H9 (cell line): ENCODE measurements around the gene RPL23. TPM values are rescaled to one million over a fixed set of nuclear protein-coding genes. Genes with fewer than 3 reads are reported as not detected.

ENCODE experiments used
- DNase-seq: peaks from one replicate; pipeline ENCODE4 v3.0.0-alpha.2; 2017
- H2AFZ ChIP-seq: one replicate; pipeline ENCODE4 v1.6.1; 2013; ENCODE audit warnings: mild to moderate bottlenecking, low read length, control low read depth, moderate library complexity
- H2AK5ac ChIP-seq: 2 replicates; pipeline ENCODE4 v1.6.1; 2013; ENCODE audit warnings: low read length, control low read depth, mixed read lengths; ENCODE audit not compliant: insufficient read length
- H2BK120ac ChIP-seq: one replicate; pipeline ENCODE4 v1.6.1; 2013; ENCODE audit warnings: low read depth, mild to moderate bottlenecking, low read length, control low read depth, inconsistent platforms; ENCODE audit not compliant: poor library complexity, severe bottlenecking
- H2BK12ac ChIP-seq: 2 replicates; pipeline ENCODE4 v1.6.1; 2013; ENCODE audit warnings: low read length, control low read depth, mixed read lengths, low read depth; ENCODE audit not compliant: insufficient read length
- H2BK15ac ChIP-seq: 2 replicates; pipeline ENCODE4 v1.6.1; 2013; ENCODE audit warnings: low read depth, low read length, control low read depth
- H2BK20ac ChIP-seq: one replicate; pipeline ENCODE4 v1.6.1; 2013; ENCODE audit warnings: low read depth, mild to moderate bottlenecking, low read length, control low read depth, inconsistent platforms; ENCODE audit not compliant: poor library complexity, severe bottlenecking
- H2BK5ac ChIP-seq: 2 replicates; pipeline ENCODE4 v1.6.1; 2013; ENCODE audit warnings: low read length, control low read depth, mixed read lengths; ENCODE audit not compliant: insufficient read length
- H3K14ac ChIP-seq: 2 replicates; pipeline ENCODE4 v1.6.1; 2013; ENCODE audit warnings: low read length, control low read depth; ENCODE audit not compliant: insufficient read depth
- H3K18ac ChIP-seq: 2 replicates; pipeline ENCODE4 v1.6.1; 2013; ENCODE audit warnings: low read depth, mild to moderate bottlenecking, mixed read lengths, low read length, control low read depth; ENCODE audit not compliant: insufficient read length
- H3K23ac ChIP-seq: 2 replicates; pipeline ENCODE4 v1.6.1; 2013; ENCODE audit warnings: low read length, control low read depth, mixed read lengths, low read depth; ENCODE audit not compliant: insufficient read length
- H3K23me2 ChIP-seq: 2 replicates; pipeline ENCODE4 v1.6.1; 2013; ENCODE audit warnings: low read depth, mild to moderate bottlenecking, mixed read lengths, low read length, control low read depth; ENCODE audit not compliant: insufficient read length, poor library complexity, severe bottlenecking
- H3K27ac ChIP-seq: 2 replicates; pipeline ENCODE4 v1.5.1; 2013; ENCODE audit warnings: low read length, control low read depth, mixed read lengths, low read depth; ENCODE audit not compliant: insufficient read length
- H3K27me3 ChIP-seq: 2 replicates; pipeline ENCODE4 v1.6.1; 2013; ENCODE audit warnings: low read length, control low read depth, inconsistent platforms; ENCODE audit not compliant: insufficient read depth
- H3K4ac ChIP-seq: 2 replicates; pipeline ENCODE4 v1.6.1; 2013; ENCODE audit warnings: low read depth, mild to moderate bottlenecking, control low read depth, inconsistent platforms, low read length, moderate library complexity
- H3K4me1 ChIP-seq: 2 replicates; pipeline ENCODE4 v1.6.1; 2013; ENCODE audit warnings: low read length, control low read depth, inconsistent platforms; ENCODE audit not compliant: insufficient read depth
- H3K4me2 ChIP-seq: 2 replicates; pipeline ENCODE4 v1.6.1; 2013; ENCODE audit warnings: low read length, control low read depth, mixed read lengths; ENCODE audit not compliant: insufficient read length, insufficient read depth
- H3K56ac ChIP-seq: 2 replicates; pipeline ENCODE4 v1.6.1; 2013; ENCODE audit warnings: low read depth, mild to moderate bottlenecking, mixed read lengths, low read length, control low read depth; ENCODE audit not compliant: insufficient read length
- H3K79me1 ChIP-seq: 2 replicates; pipeline ENCODE4 v1.6.1; 2013; ENCODE audit warnings: low read depth, mild to moderate bottlenecking, moderate library complexity, low read length, control low read depth, inconsistent platforms; ENCODE audit not compliant: insufficient read depth, poor library complexity, severe bottlenecking
- H3K79me2 ChIP-seq: 2 replicates; pipeline ENCODE4 v1.6.1; 2013; ENCODE audit warnings: low read length, control low read depth, inconsistent platforms; ENCODE audit not compliant: insufficient read depth
- H3K9ac ChIP-seq: 2 replicates; pipeline ENCODE4 v1.6.1; 2013; ENCODE audit warnings: low read length, control low read depth, mixed read lengths; ENCODE audit not compliant: insufficient read length; ENCODE audit errors: extremely low read depth
- H3K9me3 ChIP-seq: one replicate; pipeline ENCODE4 v1.6.1; 2013; ENCODE audit warnings: low read depth, low read length, inconsistent platforms; ENCODE audit not compliant: control insufficient read depth
- H3T11ph ChIP-seq: one replicate; pipeline ENCODE4 v1.6.1; 2013; ENCODE audit warnings: mild to moderate bottlenecking, low read length, control low read depth, inconsistent platforms
- H4K20me1 ChIP-seq: one replicate; pipeline ENCODE4 v1.6.1; 2013; ENCODE audit not compliant: control insufficient read depth, insufficient read length, insufficient read depth
- H4K5ac ChIP-seq: 2 replicates; pipeline ENCODE4 v1.6.1; 2013; ENCODE audit warnings: low read depth, mild to moderate bottlenecking, mixed read lengths, low read length, control low read depth; ENCODE audit not compliant: insufficient read length
- H4K8ac ChIP-seq: replicated peaks from 2 replicates; pipeline ENCODE4 v1.6.1; 2013; ENCODE audit warnings: low read length, control low read depth, mixed read lengths, low read depth; ENCODE audit not compliant: insufficient read length
- H4K91ac ChIP-seq: 2 replicates; pipeline ENCODE4 v1.6.1; 2013; ENCODE audit warnings: low read depth, mild to moderate bottlenecking, moderate library complexity, mixed read lengths, low read length, control low read depth; ENCODE audit not compliant: insufficient read length
- H3K27ac Mint-ChIP-seq, 3 experiments: 2 replicates in 2 of 3; 3 replicates in 1 of 3; pipeline ENCODE4 v1.8.0; 2020 to 2021; ENCODE audit warnings: mixed read lengths in 3 of 3, mild to moderate bottlenecking in 1 of 3, moderate library complexity in 1 of 3
- H3K27me3 Mint-ChIP-seq: 2 replicates; pipeline ENCODE4 v1.8.0; 2021; ENCODE audit warnings: low read depth, mild to moderate bottlenecking, moderate library complexity, mixed read lengths
- H3K36me3 Mint-ChIP-seq, 3 experiments: 2 replicates in 2 of 3; 3 replicates in 1 of 3; pipeline ENCODE4 v1.8.0; 2020 to 2021; ENCODE audit warnings: low read depth in 3 of 3, mixed read lengths in 3 of 3; ENCODE audit not compliant: insufficient read depth in 1 of 3
- H3K4me1 Mint-ChIP-seq, 2 experiments: 2 replicates each; pipeline ENCODE4 v1.8.0; 2020; ENCODE audit warnings: mixed read lengths in 2 of 2
- H3K4me3 Mint-ChIP-seq, 2 experiments: 2 replicates in 1 of 2; 3 replicates in 1 of 2; pipeline ENCODE4 v1.8.0; 2020 to 2021; ENCODE audit warnings: mild to moderate bottlenecking in 2 of 2, mixed read lengths in 2 of 2, moderate library complexity in 1 of 2
- H3K9me3 Mint-ChIP-seq, 2 experiments: 2 replicates in 1 of 2; 3 replicates in 1 of 2; pipeline ENCODE4 v1.8.0; 2020; ENCODE audit warnings: mild to moderate bottlenecking in 2 of 2, mixed read lengths in 2 of 2, moderate library complexity in 1 of 2
- CTCF ChIP-seq: fragments of 200-600 bp; sonication (generic); conservative IDR thresholded peaks from 3 replicates; pipeline ENCODE4 v1.8.0; 2021; ENCODE audit warnings: antibody characterized with exemption, mild to moderate bottlenecking
- WGBS: extraction: QIAGEN DNeasy Blood & Tissue Kit; methylation state at CpG from one replicate; pipeline ENCODE4 v1.1.7; 2013; ENCODE audit warnings: missing lambda C conversion rate, low lambda C conversion rate, mixed read lengths; ENCODE audit not compliant: insufficient read length; ENCODE audit errors: extremely low coverage; 5-methylcytosine and 5-hydroxymethylcytosine counted together
- total RNA-seq: library from RNA; stranded (reverse); gene quantifications from 2 replicates; pipeline ENCODE4 v1.2.1, GENCODE V29; 2021

The RPL23 gene
- total RNA-seq, 1 experiment from 2014 or later: 2,084 TPM

- Histone ChIP-seq H2BK12ac (no peak overlapping the region), H4K5ac (no peak overlapping the region), H3K9ac (no peak overlapping the region), H3K27me3 (no peaks in the 10 kb centered on the region), H4K91ac (no peak overlapping the region), H2BK20ac (no peak overlapping the region), H3K4ac (no peak overlapping the region), H3K9me3 (no peaks in the 10 kb centered on the region), H3K14ac (no peak overlapping the region), H3K56ac (no peak overlapping the region), H2AK5ac (no peak overlapping the region), H2AFZ (no peak overlapping the region), H3K23ac (no peak overlapping the region), H2BK15ac (no peak overlapping the region), H3T11ph (no peak overlapping the region), H3K79me2 (peaks cover 4% of the 10 kb centered on the region; the same call in 1 of the 2 replicates), H3K4me2 (no peak overlapping the region), H2BK5ac (no peak overlapping the region), H3K27ac (no peak overlapping the region), H4K20me1 (peaks cover 2% of the 10 kb centered on the region), H4K8ac (no peak overlapping the region), H3K79me1 (peaks cover 3% of the 10 kb centered on the region), H2BK120ac (no peak overlapping the region), H3K4me1 (peaks cover 2% of the 10 kb centered on the region; the same call in 1 of the 2 replicates), H3K18ac (no peak overlapping the region), H3K23me2 (no peaks in the 10 kb centered on the region)
- H3K4me3 Mint-ChIP-seq: no peak overlapping the region
- no peaks in the 10 kb centered on the region for H3K27me3 Mint-ChIP-seq
- H3K27ac Mint-ChIP-seq: no peak overlapping the region
- no peak for TF ChIP-seq CTCF
- no peak for DNase-seq
- H3K36me3 Mint-ChIP-seq: peaks cover 2 to 53% (median 28%) of the 10 kb centered on the region in 3 experiments; a peak in 5 of 7 replicates
- peaks cover 44 to 58% of the 10 kb centered on the region in 2 experiments for H3K4me1 Mint-ChIP-seq
- WGBS: no CpG with 5 or more reads among the region's 8 CpGs
- no peaks in the 10 kb centered on the region for H3K9me3 Mint-ChIP-seq
Observed at GRCh38 chr17:38886643-38887010, 33.1 kb upstream of the RPL23 start.
